ENCODE results near the gene MYH7. TPM values are rescaled to one million over a fixed set of nuclear protein-coding genes. Genes with fewer than 3 reads are reported as not detected.

MYH7 gene
- total and polyA plus RNA-seq, 3 donors from 2014 or later: 0.87 to 51.3 (median 1.3) TPM

- intact Hi-C loops (cut with DNase I; ENCODE audit: low total_unique reads): no loop called here
- Histone ChIP-seq H3K9me3 (no peaks in the 10 kb centered on the region), H3K4me3 (peak within 1 kb of the TSS; percentile 68 to 98), H3K36me3 (ENCODE audit: low read depth, missing control alignments) (no peaks in the 10 kb centered on the region), H3K27ac (peak within 1 kb of the TSS; percentile 81 to 87), H3K27me3 (no peaks in the 10 kb centered on the region), H3K4me1 (peaks cover 22% of the 10 kb centered on the region)
- 1% methylated on average over 38 to 41 of the region's 41 CpGs for WGBS, 2 donors
- DNase-seq: peak; percentile 98
- TF ChIP-seq, protein P1, sequence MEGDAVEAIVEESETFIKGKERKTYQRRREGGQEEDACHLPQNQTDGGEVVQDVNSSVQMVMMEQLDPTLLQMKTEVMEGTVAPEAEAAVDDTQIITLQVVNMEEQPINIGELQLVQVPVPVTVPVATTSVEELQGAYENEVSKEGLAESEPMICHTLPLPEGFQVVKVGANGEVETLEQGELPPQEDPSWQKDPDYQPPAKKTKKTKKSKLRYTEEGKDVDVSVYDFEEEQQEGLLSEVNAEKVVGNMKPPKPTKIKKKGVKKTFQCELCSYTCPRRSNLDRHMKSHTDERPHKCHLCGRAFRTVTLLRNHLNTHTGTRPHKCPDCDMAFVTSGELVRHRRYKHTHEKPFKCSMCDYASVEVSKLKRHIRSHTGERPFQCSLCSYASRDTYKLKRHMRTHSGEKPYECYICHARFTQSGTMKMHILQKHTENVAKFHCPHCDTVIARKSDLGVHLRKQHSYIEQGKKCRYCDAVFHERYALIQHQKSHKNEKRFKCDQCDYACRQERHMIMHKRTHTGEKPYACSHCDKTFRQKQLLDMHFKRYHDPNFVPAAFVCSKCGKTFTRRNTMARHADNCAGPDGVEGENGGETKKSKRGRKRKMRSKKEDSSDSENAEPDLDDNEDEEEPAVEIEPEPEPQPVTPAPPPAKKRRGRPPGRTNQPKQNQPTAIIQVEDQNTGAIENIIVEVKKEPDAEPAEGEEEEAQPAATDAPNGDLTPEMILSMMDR (IDR thresholded peaks at IDR 0.05): peak; percentile 88 to 99 (median 98)
- TF ChIP-seq POLR2A (IDR thresholded peaks at IDR 0.05): peak; percentile 12
These were observed 33.9 kb upstream of the MYH7 start, which contains the start of gene NGDN for GRCh38 chr14:23469127-23469905. Gene NGDN, plus strand, starts transcription at chr14:23469703. Its CDS starts 13 bp downstream, at chr14:23469716.

DNA sequence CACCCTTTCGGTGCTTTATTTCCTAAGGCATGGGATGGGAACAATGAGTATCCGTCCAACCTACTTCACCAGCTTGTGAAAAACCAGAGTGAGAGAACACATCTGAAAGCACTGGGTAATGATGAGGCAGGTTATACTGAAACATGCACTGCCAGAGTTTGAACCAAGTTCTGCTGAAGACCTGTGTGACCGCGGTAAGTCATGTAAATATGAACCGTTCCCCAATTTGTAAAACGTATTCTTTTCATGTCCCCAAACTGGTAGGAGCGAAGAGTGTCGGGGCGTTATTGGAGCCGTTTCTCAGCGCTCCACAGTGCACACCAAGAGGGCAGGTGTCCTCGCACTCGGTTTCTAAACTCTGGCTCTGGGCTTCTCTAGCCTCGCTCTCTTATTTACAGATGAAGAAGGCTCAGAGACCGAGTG is 33.3 kb upstream of the MYH7 start:
- Histone ChIP-seq H3K27ac (peak overlapping the region; percentile 48 to 87), H3K4me3 (peak overlapping the region; percentile 39 to 98), H3K9me3 (no peaks in the 10 kb centered on the region), H3K4me1 (peaks cover 22% of the 10 kb centered on the region), H3K36me3 (ENCODE audit: low read depth, missing control alignments) (no peaks in the 10 kb centered on the region), H3K27me3 (no peaks in the 10 kb centered on the region)
- 48 to 57% methylated on average over 15 of the region's 15 CpGs for WGBS, 2 donors
- TF ChIP-seq, protein P1 (IDR thresholded peaks at IDR 0.05): no peak
- DNase-seq: no peak
- intact Hi-C loops (cut with DNase I; ENCODE audit: low total_unique reads): no loop called here

GRCh38 chr14:23465261-23465660 is 29.8 kb upstream of the MYH7 start:
- DNase-seq: peak; percentile 32
- TF ChIP-seq POLR2A (IDR thresholded peaks at IDR 0.05): no peak
- TF ChIP-seq, protein P1 (IDR thresholded peaks at IDR 0.05): no peak
- no peak overlapping the region for H3K4me3 ChIP-seq
- intact Hi-C loops (cut with DNase I; ENCODE audit: low total_unique reads): no loop called here
- 58 to 76% methylated on average over 3 of the region's 3 CpGs for WGBS, 2 donors
- H3K4me1 ChIP-seq: peaks cover 18% of the 10 kb centered on the region
- H3K27me3 ChIP-seq: no peaks in the 10 kb centered on the region
- no peaks in the 10 kb centered on the region for H3K9me3 ChIP-seq
- H3K27ac ChIP-seq: peak overlapping the region; percentile 3 to 70
- no peaks in the 10 kb centered on the region for H3K36me3 ChIP-seq (ENCODE audit: low read depth, missing control alignments)

GRCh38 chr14:23464700-23465099 is 29.2 kb upstream of the MYH7 start:
- H3K27ac ChIP-seq: peak overlapping the region in 1 of 2 donors; percentile 3

More at GRCh38 chr14:23464700-23465099, 29.2 kb upstream of the MYH7 start:
- intact Hi-C loops (cut with DNase I; ENCODE audit: low total_unique reads): no loop called here
- Histone ChIP-seq H3K36me3 (ENCODE audit: low read depth, missing control alignments) (no peaks in the 10 kb centered on the region), H3K4me1 (peaks cover 15% of the 10 kb centered on the region), H3K9me3 (no peaks in the 10 kb centered on the region), H3K27me3 (no peaks in the 10 kb centered on the region), H3K4me3 (no peak overlapping the region)
- TF ChIP-seq POLR2A (IDR thresholded peaks at IDR 0.05): no peak
- TF ChIP-seq, protein P1 (IDR thresholded peaks at IDR 0.05): no peak
- DNase-seq: no peak
